ENCODE data around the gene PPCDC. TPM values are rescaled to one million over a fixed set of nuclear protein-coding genes. Genes with fewer than 3 reads are reported as not detected.
A peak's percentile ranks its signal among the peaks of the same experiment; 100 is the strongest.

The PPCDC gene
- total RNA-seq, 2 donors from 2014 or later = 15.9 to 24.5 TPM

GRCh38 chr15:75063338-75063737 is 39.9 kb downstream of the PPCDC start:
- peaks cover 29% of the 10 kb centered on the region for H3K9me3 Mint-ChIP-seq
- H3K9ac ChIP-seq (ENCODE audit: extremely low read depth, low read length, poor library complexity, severe bottlenecking) = no peak overlapping the region
- H3K4me3 Mint-ChIP-seq = no peak overlapping the region
- H3K9me3 ChIP-seq (ENCODE audit: control insufficient read depth, low read length) = peaks cover 26% of the 10 kb centered on the region
- H3K27me3 Mint-ChIP-seq (ENCODE audit: insufficient read depth) = no peaks in the 10 kb centered on the region
- peaks cover 14% of the 10 kb centered on the region for H3K4me1 Mint-ChIP-seq
- H3K36me3 ChIP-seq (ENCODE audit: control insufficient read depth, insufficient read depth, low read length) = no peaks in the 10 kb centered on the region
- DNase-seq = no peak
- 94 to 100% methylated on average over 4 of the region's 4 CpGs for WGBS, 2 experiments (ENCODE audit: insufficient coverage in 1 of 2, insufficient read length in 1 of 2)
- no peaks in the 10 kb centered on the region for H3K27me3 ChIP-seq (ENCODE audit: control insufficient read depth, insufficient read depth, low read length, poor library complexity, severe bottlenecking)
- H3K4me3 ChIP-seq (ENCODE audit: low read length) = no peak overlapping the region
- peaks cover 7% of the 10 kb centered on the region for H3K36me3 Mint-ChIP-seq (ENCODE audit: low read depth)
- no peak for TF ChIP-seq CTCF (conservative IDR thresholded peaks at IDR 0.05)
- no peak overlapping the region for H3K27ac ChIP-seq (ENCODE audit: low read depth, low read length)
- H3K4me1 ChIP-seq (ENCODE audit: control insufficient read depth, insufficient read depth, low read length) = peaks cover 4% of the 10 kb centered on the region
- H3K27ac Mint-ChIP-seq = no peak overlapping the region

DNA sequence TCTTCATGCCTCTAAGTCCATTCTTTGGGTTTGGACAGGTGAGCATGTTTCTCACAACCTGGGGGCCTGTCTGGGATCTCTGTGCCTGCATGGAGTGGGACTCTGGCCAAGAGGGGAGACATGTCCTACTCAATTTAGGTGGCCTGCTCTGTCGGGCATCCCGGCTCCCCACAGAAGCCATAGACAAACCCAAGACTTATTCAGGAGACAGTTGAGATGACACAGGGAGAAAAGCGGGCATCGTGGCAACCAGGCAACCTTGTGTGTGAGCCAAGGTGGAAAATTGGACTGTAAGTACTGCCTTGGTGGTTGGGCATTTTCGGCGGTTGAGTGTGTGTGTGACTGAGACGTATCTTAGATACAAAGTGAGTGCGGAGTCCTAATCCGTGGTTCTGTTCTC is 40.5 kb downstream of the PPCDC start:
- DNase-seq = no peak
- Histone ChIP-seq H3K9me3 (ENCODE audit: control insufficient read depth, low read length) (peaks cover 32% of the 10 kb centered on the region), H3K27ac (ENCODE audit: low read depth, low read length) (no peak overlapping the region), H3K4me1 (ENCODE audit: control insufficient read depth, insufficient read depth, low read length) (peaks cover 4% of the 10 kb centered on the region), H3K4me3 (ENCODE audit: low read length) (no peak overlapping the region), H3K36me3 (ENCODE audit: control insufficient read depth, insufficient read depth, low read length) (no peaks in the 10 kb centered on the region), H3K27me3 (ENCODE audit: control insufficient read depth, insufficient read depth, low read length, poor library complexity, severe bottlenecking) (no peaks in the 10 kb centered on the region), H3K9ac (ENCODE audit: extremely low read depth, low read length, poor library complexity, severe bottlenecking) (no peak overlapping the region)
- WGBS, 2 experiments (ENCODE audit: insufficient coverage in 1 of 2, insufficient read length in 1 of 2) = 90 to 94% methylated on average over 6 to 9 of the region's 9 CpGs
- no peaks in the 10 kb centered on the region for H3K27me3 Mint-ChIP-seq (ENCODE audit: insufficient read depth)
- no peak overlapping the region for H3K4me3 Mint-ChIP-seq
- H3K4me1 Mint-ChIP-seq = peaks cover 14% of the 10 kb centered on the region
- H3K27ac Mint-ChIP-seq = no peak overlapping the region
- H3K36me3 Mint-ChIP-seq (ENCODE audit: low read depth) = peaks cover 7% of the 10 kb centered on the region
- H3K9me3 Mint-ChIP-seq = peaks cover 33% of the 10 kb centered on the region
- no peak for TF ChIP-seq CTCF (conservative IDR thresholded peaks at IDR 0.05)

DNA sequence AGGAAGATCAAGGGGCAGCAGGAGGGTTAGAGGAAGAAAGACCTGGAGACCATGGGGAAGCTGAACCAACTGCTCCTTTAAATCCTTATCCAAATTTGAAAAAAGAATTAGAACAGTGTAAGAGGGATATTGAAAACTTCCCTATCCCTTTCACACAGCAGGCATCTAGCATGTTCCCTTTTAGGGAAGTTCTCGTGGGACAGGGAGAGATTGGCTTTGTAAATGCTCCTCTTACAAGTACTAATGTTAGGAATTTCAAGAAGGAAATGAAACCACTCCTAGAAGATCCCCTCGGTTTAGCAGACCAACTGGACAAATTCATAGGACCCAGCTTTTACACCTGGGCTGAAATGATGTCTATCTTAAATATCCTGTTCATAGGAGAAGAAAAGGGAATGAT is 41.5 kb downstream of the PPCDC start:
- peaks cover 33% of the 10 kb centered on the region for H3K9me3 Mint-ChIP-seq
- Histone ChIP-seq H3K4me1 (ENCODE audit: control insufficient read depth, insufficient read depth, low read length) (peaks cover 4% of the 10 kb centered on the region), H3K9me3 (ENCODE audit: control insufficient read depth, low read length) (peaks cover 33% of the 10 kb centered on the region), H3K4me3 (ENCODE audit: low read length) (peak overlapping the region; percentile 55), H3K27me3 (ENCODE audit: control insufficient read depth, insufficient read depth, low read length, poor library complexity, severe bottlenecking) (no peaks in the 10 kb centered on the region), H3K9ac (ENCODE audit: extremely low read depth, low read length, poor library complexity, severe bottlenecking) (no peak overlapping the region), H3K27ac (ENCODE audit: low read depth, low read length) (no peak overlapping the region), H3K36me3 (ENCODE audit: control insufficient read depth, insufficient read depth, low read length) (no peaks in the 10 kb centered on the region)
- no peak for TF ChIP-seq CTCF (conservative IDR thresholded peaks at IDR 0.05)
- DNase-seq = no peak
- no peak overlapping the region for H3K27ac Mint-ChIP-seq
- 83% methylated on average over 2 of the region's 2 CpGs; no CpG with 5 or more reads in 1 of the 2 experiments for WGBS, 2 experiments (ENCODE audit: insufficient coverage in 1 of 2, insufficient read length in 1 of 2)
- H3K4me1 Mint-ChIP-seq = peaks cover 14% of the 10 kb centered on the region
- peaks cover 5% of the 10 kb centered on the region for H3K36me3 Mint-ChIP-seq (ENCODE audit: low read depth)
- no peaks in the 10 kb centered on the region for H3K27me3 Mint-ChIP-seq (ENCODE audit: insufficient read depth)
- H3K4me3 Mint-ChIP-seq = no peak overlapping the region
